Raji (cell line): Measurements from ENCODE around the gene RAB3B.

Experiments
- POLR2A ChIP-seq: IDR thresholded peaks from 2 replicates; pipeline ENCODE4 v1.6.1; 2011; ENCODE audit warnings: low read depth, low read length, control low read depth; ENCODE audit not compliant: insufficient read depth

Gene RAB3B

DNA sequence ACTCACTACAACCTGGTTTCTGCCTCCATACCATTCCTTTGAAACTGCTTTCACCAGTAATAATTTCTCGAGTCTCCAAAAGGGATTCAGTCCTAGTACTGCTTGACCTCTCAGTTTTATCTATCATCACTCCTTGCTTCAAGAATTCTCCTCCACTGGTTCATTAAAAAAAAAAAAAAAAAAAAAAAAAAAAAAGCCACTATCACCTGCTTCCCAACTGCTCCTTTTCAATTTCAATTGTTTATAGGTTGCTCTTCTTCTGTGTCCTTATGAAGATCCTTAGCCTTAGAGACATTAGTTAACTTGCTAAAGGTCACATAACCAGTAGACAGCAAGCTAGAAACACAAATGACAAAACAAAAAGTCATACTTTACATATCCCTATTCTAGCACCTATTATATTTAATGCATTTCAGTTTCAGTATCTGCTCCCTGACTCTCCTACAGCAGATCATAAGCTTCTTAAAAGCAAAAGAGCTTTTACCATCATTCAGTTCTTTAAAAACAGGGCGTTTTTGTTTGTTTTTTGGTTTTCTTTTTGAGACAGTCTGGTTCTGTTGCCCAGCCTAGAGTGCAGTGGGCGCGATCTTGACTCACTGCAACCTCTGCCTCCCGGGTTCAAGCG, 119.0 kb downstream of the RAB3B start:
- no peak for TF ChIP-seq POLR2A

DNA sequence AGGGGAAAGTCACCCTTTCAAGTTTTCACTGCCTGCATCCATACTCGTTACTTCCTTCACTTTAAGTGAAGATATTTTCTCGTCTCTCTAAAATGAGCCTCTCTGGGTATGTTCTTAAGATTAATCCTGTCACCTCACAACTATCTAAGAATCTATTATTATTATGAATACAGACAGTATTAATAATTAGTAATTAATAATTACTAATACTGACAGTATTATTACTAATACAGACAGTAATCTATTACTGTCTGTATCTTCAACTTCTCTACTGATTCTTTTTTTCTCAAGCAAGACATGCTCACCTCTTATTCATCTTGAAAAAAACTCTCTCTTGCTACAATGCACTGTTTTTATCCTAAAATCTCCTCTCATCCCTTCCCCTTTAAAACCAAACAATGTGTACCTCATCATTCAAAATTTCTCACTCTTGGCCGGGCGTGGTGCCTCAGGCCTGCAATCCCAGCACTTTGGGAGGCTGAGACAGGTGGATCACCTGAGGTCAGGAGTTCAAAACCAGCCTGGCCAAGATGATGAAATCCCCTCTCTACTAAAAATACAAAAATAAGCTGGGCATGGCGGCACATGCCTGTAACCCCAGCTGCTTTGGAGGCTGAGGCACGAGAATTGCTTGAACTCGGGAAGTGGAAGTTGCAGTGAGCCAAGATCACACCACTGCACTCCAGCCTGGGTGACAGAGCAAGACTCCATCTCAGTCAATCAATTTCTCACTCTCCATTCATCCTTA, 119.7 kb downstream of the RAB3B start:
- no peak for TF ChIP-seq POLR2A

DNA sequence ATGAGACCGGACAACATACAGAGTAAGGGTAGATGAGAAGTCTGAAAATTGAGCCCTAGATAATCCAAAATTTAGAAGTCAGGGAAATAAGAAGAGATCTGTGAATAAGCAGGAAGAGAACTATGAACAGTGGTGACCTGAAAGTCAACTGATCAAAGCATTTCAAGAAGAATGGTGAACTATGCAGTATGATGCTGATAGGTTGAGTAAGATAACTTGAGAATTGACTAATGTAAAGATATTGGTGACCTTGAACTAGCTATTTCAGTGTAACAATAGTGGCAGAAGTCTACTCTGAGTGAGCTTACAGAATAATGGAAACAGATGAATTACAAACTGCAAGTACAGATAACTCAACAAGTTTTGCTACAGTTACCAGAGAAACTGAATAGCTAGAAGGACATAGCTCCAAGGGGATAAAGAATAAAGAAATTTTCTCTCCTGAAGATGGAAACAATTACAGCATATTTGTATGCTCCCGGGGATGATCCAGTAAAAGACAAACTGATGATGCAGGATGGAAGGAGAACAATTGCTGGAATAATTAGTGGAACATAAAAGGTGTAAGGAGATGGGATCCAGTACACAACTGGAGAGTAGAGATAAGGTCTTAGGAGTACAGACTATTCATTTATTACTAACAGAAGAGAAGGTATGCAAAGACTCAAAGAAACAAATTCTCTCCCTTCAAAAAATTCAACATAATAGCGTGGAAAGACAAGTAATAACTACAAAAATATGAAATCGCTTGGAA, 122.8 kb downstream of the RAB3B start:
- TF ChIP-seq POLR2A: no peak

DNA sequence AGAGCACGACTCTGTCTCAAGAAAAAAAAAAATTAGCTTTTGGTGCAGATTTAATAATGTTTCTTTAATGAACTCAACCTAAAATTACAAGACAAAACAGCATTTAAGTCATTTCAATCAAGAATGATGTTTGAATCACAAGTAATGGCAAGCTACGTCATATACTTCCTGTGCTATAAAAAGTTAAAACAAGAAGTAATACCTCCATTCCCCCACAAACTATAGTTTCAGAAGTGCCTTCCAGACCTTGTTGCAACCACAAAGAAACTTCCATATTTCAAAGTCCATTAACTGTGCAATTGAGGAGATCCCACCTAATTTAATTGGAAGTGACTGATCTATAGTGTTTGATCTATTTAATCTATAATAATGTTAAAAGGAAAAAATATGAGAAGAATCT, 127.1 kb downstream of the RAB3B start:
- no peak for TF ChIP-seq POLR2A

DNA sequence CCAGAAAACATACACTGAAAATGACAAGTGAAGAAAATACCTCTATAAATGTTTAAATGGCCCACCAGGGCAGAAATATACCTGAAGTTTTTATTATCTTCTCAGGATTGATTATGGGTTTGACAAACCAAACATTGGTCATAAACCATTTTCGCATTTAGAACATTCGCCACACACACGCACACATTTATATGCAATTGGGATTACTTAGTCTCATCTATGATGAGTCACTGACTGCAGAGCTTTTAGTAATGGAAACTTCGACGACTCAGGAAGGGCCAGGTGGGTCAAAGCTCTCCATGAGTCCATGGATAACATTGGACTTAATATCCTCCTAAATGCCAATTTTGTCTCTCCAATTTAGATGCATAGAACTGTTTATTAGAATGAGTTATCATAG, 128.8 kb downstream of the RAB3B start:
- no peak for TF ChIP-seq POLR2A

DNA sequence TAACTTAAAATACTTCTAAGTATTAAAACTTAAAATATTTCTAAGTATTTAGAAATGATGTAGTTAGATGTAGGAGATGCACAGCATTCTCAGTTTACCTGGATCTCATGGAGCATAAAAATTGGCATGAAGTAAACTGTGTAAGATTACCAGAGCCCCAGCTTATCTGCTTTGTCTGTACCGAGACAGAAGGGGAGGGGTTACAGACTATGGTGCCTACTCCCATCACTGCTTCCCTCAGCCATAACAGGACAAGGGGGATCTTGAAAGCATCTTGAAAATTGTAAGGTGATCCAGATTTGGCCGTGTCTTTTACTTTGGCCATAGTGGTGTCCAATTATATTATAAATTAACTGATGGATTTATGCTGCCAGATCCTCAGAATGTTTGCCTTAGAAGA, 130.8 kb downstream of the RAB3B start:
- TF ChIP-seq POLR2A: no peak

DNA sequence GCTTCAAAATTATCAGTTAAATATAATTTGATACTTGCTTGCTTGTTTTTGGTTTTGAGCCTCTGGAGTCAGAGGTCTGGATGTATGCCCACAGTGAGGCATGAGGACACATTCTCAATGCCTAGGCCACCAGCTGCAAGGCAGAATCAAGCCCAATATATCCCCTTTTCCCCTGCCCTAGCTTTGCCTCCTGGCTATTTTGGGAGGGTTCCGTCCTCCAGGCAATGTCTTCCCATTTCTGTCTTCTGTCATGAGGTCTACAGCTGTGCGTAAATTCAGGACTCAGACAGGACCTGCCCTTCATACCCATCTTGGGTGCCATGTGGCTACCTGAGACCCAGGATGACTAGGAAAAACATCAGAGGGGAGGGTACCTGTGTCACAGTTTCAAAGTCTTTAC, 131.2 kb downstream of the RAB3B start:
- TF ChIP-seq POLR2A: no peak

DNA sequence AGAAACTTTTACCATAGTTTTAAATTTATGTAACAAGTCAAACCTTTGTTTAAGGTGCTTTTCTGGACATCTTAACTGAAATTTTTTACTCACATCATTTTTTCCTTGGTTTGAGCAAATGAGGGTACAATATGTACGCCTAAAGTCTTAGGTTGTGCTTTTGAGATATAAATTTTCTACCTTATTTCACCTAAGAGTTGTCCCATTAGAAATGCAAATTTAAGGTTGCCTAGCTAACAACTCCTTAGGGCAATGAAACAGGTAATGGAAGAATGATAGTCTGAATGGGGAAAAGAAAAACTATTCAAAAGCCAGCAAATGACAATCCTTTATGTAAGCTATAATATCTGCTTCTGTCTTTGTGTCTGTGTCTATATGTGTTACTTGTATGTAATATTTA, 131.6 kb downstream of the RAB3B start:
- TF ChIP-seq POLR2A: no peak
